IMR-90 (cell line): ENCODE data around the gene ETFA.

ENCODE experiments used
- CEBPB ChIP-seq: IDR thresholded peaks from 2 replicates; pipeline ENCODE4 v1.6.1; 2012; ENCODE audit warnings: low read depth, low read length, improper control_type of control experiment
- NFE2L2 ChIP-seq: fragments of 150-350 bp; IDR thresholded peaks from 2 replicates; pipeline ENCODE4 v1.6.1; 2016; ENCODE audit warnings: low read depth, mild to moderate bottlenecking, low read length
- POLR2A ChIP-seq: IDR thresholded peaks from 2 replicates; pipeline ENCODE4 v1.6.1; 2012; ENCODE audit warnings: mild to moderate bottlenecking, low read depth, low read length
- RAD21 ChIP-seq: IDR thresholded peaks from 2 replicates; pipeline ENCODE4 v1.6.1; 2012; ENCODE audit warnings: low read length, improper control_type of control experiment
- RCOR1 ChIP-seq: IDR thresholded peaks from 2 replicates; pipeline ENCODE4 v1.6.1; 2012; ENCODE audit warnings: mild to moderate bottlenecking, low read length, improper control_type of control experiment; ENCODE audit not compliant: insufficient replicate concordance
- RFX5 ChIP-seq: IDR thresholded peaks from 2 replicates; pipeline ENCODE4 v1.8.0; 2012; ENCODE audit warnings: low read depth, mild to moderate bottlenecking, low read length, moderate library complexity
- USF2 ChIP-seq: fragments of 150-350 bp; IDR thresholded peaks from 2 replicates; pipeline ENCODE4 v1.6.1; 2017; ENCODE audit warnings: mild to moderate bottlenecking, antibody characterized with exemption, low read length, low read depth
- TF ChIP-seq, protein P1 (sequence below): conservative IDR thresholded peaks from 2 replicates; pipeline ENCODE4 v1.5.1; 2012; ENCODE audit warnings: mild to moderate bottlenecking, low read depth, low read length, improper control_type of control experiment

GRCh38 chr15:76274821-76275220 is 36.4 kb downstream of the ETFA start:
- TF ChIP-seq NFE2L2 (no peak), RCOR1 (no peak), RAD21 (no peak), USF2 (no peak), CEBPB (no peak), RFX5 (no peak), POLR2A (no peak)
- TF ChIP-seq, protein P1, sequence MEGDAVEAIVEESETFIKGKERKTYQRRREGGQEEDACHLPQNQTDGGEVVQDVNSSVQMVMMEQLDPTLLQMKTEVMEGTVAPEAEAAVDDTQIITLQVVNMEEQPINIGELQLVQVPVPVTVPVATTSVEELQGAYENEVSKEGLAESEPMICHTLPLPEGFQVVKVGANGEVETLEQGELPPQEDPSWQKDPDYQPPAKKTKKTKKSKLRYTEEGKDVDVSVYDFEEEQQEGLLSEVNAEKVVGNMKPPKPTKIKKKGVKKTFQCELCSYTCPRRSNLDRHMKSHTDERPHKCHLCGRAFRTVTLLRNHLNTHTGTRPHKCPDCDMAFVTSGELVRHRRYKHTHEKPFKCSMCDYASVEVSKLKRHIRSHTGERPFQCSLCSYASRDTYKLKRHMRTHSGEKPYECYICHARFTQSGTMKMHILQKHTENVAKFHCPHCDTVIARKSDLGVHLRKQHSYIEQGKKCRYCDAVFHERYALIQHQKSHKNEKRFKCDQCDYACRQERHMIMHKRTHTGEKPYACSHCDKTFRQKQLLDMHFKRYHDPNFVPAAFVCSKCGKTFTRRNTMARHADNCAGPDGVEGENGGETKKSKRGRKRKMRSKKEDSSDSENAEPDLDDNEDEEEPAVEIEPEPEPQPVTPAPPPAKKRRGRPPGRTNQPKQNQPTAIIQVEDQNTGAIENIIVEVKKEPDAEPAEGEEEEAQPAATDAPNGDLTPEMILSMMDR = no peak
